ENCODE results near the gene P3H2.

P3H2 gene

GRCh38 chr3:189942948-189943347, 177.7 kb downstream of the P3H2 start:
- TF ChIP-seq CTCF (IDR thresholded peaks at IDR 0.05), result no peak

- TF ChIP-seq CTCF (IDR thresholded peaks at IDR 0.05), result no peak
These were observed 179.0 kb downstream of the P3H2 start for GRCh38 chr3:189941679-189942078.

- no peak for TF ChIP-seq CTCF (IDR thresholded peaks at IDR 0.05)
These were observed 179.6 kb downstream of the P3H2 start for GRCh38 chr3:189941125-189941524.

- TF ChIP-seq CTCF (IDR thresholded peaks at IDR 0.05), result no peak
These were observed 183.2 kb downstream of the P3H2 start for GRCh38 chr3:189937302-189938127.

GRCh38 chr3:189936201-189936945, 184.3 kb downstream of the P3H2 start:
- TF ChIP-seq CTCF (IDR thresholded peaks at IDR 0.05), result no peak

- TF ChIP-seq CTCF (IDR thresholded peaks at IDR 0.05), result no peak
These were observed 192.5 kb downstream of the P3H2 start for GRCh38 chr3:189927975-189928895.

GRCh38 chr3:189921770-189922169, 198.9 kb downstream of the P3H2 start:
- TF ChIP-seq CTCF (IDR thresholded peaks at IDR 0.05), result no peak

Measured in LNCAP (cell line).